ENCODE data around the gene MT1G.

DNA sequence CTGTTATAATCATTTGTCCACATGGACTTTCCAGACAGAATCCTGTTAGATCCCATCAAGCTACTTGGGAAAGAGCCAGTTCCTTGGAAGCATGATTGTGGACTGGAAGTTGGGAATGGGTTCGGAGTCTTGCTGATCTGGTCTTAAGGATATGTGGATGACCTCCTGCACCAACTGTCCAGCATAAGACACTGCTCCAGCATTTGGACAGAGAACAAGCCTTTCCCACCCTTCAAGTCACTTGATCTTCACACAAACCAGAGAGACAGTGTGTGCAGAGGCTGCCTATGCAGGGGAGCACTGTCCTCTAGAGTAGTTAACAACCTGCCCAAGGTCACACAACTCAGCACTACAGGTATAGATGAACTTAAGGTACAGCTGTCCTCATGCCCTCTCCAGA is 22.0 kb downstream of the MT1G start:
- TF ChIP-seq, protein P1, sequence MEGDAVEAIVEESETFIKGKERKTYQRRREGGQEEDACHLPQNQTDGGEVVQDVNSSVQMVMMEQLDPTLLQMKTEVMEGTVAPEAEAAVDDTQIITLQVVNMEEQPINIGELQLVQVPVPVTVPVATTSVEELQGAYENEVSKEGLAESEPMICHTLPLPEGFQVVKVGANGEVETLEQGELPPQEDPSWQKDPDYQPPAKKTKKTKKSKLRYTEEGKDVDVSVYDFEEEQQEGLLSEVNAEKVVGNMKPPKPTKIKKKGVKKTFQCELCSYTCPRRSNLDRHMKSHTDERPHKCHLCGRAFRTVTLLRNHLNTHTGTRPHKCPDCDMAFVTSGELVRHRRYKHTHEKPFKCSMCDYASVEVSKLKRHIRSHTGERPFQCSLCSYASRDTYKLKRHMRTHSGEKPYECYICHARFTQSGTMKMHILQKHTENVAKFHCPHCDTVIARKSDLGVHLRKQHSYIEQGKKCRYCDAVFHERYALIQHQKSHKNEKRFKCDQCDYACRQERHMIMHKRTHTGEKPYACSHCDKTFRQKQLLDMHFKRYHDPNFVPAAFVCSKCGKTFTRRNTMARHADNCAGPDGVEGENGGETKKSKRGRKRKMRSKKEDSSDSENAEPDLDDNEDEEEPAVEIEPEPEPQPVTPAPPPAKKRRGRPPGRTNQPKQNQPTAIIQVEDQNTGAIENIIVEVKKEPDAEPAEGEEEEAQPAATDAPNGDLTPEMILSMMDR (IDR thresholded peaks at IDR 0.05): no peak
- TF ChIP-seq POLR2A (IDR thresholded peaks at IDR 0.05): no peak

Data from adrenal gland (tissue), 5 donors.